NK-92 (cell line): ENCODE data around the gene NINL.

ENCODE experiments used
- DNase-seq: peaks from one replicate; lab custom pipeline; 2025; ENCODE audit not compliant: unreplicated experiment; lab: John Stamatoyannopoulos, UW

The NINL gene

DNA sequence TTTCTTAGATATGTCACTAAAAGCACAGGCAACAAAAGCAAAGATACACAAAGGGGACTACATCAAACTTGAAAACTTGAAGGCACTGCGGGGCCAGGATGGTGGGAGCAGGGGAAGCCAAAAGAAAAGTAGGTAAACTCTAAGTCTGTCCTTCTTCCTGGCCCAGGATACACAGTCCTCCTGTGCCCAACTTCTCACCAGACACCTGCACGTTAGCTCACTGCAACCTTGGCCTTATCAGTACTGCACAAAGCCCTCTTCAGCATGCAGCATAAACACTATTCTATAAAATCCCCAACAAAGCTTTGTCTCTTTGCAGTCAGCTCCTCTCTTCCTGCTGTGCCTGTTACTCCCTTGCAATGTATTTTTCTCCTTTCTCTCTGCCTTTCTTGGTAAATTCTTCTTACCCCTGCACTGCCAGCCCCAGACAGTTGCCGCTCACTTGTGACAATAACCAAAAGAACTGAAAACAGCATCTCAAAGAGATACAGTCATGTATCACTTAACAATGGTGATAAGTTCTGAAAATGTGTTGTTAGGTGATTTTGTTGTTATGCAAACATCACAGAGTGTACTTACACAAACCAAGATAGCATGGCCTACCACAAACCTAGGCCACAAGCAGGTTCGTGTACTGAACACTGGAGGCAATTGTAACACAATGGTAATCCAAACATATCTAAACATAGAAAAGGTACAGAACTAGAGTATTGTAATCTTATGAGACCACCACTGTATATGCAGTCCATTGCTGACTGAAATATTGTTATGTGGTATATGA lies 51.2 kb downstream of the NINL start:
- no peak for DNase-seq

DNA sequence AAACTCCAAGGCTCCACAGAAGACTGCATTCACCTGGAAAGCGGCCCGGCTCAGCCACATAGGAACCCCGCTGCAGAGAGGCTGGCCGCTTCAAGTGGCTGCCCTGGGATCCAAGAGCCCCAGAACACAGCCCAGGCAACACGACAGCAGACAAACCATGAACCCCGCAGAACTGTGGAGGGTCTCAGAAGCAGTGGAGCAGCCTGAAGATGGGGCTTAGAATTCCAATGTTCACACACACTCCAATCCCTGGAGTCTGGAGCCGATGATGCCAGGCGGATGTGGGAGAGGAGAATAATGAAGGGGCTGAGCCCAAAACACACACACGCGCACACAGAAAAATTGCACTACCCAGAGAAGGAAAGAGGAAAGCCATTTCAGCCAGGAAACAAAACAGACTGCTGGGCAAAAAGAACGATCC lies 52.4 kb downstream of the NINL start:
- DNase-seq: no peak

DNA sequence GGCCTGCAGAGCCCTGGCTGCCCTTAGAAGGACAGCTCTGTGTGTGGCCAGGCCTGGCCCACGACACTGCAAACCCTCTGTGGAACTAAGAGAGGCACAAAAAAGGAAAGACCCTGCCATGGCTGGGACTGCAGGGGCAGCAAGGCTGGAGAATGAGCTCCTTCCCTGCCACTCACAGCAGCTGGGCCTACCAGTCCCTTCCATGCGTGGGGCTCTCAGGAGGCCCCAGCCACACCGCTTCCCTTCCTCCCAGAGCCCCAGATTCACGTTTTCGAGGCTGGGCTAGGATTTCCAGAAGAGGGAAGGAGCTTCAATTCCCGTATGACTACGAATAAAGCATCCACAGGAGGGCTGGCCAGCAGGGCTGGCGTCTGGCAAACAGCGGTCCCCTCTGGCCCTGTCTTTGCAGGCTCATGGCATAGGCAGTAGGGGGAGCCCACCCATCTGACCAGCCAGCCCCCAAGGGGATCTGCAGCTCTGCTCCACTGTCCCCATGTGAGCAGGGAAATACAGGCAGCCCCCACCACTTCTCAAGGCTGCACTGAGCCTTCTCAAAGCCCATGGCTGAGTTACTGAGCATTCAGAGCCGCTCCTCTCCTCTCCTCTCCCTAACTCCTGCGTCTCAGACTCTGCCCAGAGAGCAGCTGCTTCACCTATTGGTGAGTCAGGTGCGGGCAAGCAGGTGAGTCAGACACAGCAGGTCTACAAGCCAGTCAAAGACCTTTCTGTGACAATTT lies 53.1 kb downstream of the NINL start:
- no peak for DNase-seq

DNA sequence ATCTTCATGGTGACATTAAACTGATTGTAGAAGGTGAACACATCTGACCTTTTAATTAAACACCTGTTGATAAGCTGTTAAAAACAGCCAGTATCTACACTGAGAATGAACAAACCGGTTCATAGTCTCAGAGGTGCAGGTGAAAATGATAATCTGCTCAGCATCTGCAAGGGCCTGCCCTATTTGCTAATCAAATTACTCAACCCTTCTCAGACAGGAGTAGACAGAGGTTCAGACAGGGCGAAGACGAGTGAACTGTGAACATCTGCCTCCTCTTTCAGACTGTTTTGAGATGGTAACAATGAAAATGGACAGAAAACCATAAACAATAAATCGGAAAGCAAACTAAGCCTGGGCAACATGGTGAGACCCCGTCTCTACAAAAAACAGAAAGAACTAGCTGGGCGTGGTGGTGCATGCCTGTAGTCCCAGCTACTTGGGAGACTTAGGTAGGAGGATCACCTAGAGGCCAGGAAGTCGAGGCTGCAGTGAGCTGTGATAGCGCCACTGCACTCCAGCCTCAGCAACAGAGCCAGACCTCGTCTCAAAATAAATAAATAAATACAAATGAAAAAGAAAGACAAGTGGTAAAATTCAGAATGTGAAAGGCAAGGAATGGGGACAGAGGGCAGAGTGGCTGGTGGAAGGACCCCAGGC lies 55.9 kb downstream of the NINL start:
- DNase-seq: no peak

DNA sequence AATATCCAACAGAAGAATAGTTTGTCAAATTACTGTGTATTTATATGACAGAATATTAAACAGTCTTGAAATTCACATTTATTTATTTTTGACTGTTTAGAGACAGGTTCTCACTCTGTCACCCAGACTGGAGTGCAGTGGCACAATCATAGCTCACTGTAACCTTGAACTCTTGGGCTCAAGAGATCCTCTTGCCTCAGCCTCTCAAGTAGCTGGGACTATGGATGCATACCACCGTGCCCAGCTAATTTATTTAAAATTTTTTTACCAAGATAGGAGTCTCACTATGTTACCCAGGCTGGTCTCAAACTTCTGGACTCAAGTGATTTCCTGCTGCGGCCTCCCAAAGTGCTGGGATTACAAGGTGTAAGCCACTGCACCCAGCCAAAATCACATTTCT lies 57.4 kb downstream of the NINL start:
- DNase-seq: no peak

DNA sequence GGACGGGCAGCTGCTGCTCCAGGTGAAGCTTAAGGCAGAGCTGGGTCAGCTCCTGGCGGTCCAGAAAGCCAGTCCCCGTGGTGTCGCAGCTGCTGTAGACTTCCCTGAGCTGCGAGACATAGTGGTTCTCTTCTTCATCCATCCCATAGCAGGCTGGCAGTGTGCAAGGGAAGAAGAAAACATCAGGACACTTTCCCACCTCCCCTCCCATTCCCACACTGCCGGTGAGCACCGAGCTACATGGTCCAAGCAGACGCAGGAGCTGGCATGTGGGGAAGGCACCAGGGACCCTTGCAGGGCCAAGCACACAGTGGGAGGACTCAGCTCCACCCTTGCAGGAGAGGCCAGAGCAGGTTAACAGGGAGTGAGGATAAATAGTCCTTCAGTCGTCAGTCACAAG lies 58.9 kb downstream of the NINL start:
- DNase-seq: no peak

DNA sequence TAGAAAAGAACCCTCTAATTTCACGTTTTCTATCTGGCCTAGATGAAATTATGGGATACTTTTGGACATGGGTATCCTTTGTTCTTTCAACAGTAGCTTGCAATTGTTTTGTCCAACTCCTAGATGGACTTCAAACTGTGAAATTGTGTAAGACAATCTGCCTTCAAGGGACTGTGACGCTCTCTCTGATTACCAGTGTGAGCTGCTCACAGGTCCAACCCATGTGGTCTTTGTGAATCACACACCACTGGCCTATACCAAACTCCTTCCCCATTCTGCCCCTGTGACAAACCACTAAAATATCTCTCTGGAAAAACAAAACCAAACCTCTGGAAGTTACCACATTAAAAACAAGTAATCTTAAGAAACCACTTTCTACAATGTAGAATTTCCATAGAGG lies 59.5 kb downstream of the NINL start:
- no peak for DNase-seq

DNA sequence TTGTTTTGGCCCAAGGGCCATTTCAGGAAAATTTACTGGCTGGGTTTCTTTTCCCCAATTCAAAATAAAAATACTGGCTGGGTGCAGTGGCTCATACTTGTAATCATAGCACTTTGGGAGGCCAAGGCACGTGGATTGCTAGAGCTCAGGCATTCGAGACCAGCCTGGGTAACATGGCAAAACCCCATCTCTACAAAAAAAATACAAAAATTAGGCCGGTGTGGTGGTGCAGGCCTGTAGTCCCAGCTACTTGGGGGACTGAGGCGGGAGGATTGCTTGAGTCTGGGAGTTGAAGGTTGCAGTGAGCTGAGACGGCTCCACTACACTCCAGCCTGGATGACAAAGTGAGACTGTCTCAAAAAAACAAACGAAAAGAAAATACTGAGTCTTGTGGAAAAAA lies 60.0 kb downstream of the NINL start:
- DNase-seq: no peak

DNA sequence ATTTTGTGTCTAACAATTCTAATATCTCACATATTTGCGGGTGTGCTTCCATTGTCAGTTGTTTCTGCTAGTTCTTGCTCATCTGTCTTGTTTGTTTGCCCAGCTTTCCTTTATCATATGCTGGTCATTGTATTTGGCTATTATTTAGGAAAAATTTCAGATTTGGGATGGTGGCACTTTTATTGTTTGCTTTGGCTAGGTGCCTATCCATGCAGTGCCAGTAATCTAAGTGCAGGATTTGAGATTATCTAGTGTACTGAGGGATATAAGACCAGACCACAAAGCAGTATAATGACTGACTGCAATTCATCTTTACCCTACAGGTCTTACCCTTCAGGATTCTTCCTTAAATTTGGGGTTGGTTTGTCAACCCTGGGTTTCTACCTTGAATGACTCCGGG lies 63.9 kb downstream of the NINL start:
- DNase-seq: no peak

DNA sequence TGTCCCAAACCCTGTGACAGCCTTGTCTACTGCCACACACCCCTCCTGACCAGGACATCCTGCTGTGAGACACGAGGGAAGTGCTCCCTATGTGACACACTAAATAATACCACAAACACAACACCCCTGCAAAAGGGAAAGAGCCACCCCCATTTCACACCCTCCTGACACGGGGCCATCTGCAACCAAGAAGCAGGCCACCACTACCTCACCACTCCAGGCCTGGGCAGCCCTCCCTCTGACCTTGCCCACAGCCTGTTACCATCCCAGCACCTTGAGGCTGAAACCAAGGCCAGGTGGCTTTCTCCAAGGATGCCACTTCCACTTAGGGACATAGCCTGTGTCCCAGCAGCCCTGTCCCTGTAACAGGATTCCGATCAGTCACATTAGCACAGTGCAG lies 68.2 kb downstream of the NINL start:
- DNase-seq: no peak

DNA sequence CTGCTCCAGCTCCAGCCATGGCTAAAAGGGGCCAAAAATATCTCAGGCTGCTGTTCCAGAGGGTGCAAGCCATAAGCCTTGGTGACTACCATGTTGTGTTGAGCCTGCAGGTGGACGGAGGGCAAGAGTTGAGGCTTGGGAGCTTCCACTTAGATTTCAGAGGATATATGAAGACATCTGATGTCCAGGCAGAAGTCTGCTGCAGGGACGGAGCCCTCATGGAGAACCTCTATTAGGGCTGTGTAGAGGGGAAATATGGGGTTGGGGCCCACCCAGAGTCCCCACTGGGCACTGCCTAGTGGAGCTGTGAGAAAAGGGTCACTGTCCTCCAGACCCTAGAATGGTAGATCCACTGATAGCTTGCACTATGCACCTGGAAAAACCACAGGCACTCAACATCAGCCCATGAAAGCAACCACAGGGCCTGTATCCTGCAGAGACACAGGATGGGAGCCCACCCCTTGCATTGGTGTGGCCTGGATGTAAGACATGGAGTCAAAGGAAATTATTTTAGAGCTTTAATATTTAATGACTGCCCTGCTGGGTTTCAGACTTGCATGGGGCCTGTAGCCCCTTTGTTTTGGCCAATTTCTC lies 70.5 kb downstream of the NINL start:
- no peak for DNase-seq

DNA sequence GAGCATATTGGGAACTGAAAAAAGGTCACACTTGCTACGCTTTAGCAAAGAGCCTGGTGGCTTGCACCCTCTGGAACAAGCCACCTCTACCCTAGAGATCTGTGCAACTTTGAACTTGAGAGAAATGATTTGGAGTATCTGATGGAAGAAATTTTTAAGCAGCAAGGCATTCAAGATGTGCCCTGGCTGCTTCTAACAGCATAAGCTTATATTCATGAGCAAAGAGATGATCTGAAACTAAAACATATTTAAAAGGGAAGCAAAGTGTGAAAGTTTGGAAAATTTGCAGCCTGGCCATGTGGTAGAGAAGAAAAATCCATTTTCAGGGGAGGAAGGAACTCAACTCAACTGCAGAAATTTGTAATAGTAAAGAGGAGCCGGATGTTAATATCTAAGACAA lies 71.1 kb downstream of the NINL start:
- no peak for DNase-seq

DNA sequence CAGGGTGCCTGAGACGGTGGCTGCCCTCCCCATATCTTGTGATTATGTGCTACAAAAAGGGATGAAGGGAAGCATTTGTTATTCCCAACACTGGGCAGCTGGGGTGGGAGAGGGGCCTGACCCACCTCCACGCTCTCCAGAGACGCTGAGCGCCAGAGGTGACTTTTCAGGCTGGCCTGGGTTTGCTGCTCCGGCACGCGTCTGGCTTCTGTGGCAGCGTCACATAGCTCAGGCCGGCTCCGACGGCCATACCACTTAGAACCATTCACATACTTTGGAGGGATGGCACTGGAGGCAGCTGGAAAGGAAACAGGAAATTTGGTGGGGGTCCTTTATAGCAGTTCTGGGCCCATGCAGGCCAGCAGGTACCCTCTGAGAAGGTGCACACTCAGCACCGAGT lies 72.6 kb downstream of the NINL start:
- DNase-seq: no peak

DNA sequence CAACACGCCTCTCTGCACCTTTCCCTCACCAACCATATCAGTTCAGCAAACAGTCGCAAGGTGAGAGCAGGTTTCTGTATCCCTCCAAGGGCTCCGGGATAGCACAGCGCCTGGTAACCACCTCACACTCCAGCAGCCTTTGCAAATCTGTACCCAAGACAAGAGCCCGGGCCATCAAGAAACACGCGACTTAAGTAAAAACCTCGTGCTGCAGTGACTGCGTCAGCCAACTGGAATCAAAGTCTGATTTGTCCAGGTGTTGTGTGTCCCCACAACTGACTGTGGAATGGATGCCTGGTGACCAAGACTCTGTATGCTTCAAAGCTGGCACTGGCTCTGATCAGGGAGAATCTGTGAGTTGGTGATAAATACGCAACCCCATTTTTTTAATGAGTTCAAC lies 74.1 kb downstream of the NINL start:
- no peak for DNase-seq

DNA sequence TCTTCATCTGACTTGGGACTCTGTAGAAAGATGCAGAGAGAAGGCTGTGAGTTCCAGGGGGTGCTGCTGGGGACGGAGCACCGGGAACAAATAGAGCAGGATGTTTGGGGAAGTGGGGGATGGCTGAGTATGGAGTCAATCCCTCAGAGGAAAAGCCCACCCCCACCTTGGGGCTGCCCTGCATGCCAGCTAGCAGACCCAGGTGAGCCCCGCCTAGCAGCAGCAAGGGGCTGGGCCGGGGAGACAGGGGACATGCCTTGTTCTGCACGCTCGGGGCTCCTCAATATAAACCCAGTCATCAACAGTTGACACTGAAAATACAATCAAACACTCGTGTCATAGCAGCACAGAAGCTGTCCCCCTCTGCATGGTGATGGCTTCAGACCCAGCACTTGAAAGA lies 74.6 kb downstream of the NINL start:
- DNase-seq: no peak

DNA sequence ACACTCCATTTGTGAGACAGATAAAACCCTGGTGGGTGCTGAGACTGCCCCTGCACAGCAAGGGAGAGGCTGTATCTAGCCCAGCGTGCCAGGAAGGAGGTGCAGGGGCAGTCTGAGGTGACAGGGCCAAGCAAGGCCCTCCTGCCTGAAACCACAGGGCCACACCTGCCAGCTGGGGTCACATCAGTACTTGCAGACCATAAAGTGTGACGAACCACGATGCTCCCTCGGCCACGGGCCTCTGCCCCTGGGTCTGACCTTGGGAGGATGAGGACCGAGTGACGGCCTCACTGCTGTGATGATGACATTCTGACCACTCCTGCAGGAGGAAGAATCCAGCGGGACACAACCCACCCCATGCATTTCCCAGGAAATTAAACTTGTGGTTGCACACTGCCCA lies 75.1 kb downstream of the NINL start:
- no peak for DNase-seq

DNA sequence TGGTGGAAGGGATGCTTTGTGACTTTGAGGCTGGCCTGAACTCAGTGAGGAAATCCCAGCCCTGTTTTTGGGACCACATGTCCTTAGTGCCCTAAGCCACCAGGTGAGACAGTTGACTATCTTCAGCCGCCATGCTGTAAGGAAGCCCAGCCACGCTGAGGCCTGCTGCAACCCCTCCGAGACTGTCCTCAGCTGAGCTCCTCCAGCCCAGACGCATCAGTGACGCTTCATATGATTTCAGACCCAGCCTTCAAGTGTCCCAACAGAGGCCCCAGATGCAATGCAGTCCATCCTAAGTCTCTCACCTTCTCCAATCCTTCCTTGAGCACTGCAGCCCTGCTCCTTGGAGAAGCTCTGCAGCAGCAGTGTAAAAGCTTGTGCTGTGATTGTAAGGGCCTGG lies 76.2 kb downstream of the NINL start:
- DNase-seq: no peak

DNA sequence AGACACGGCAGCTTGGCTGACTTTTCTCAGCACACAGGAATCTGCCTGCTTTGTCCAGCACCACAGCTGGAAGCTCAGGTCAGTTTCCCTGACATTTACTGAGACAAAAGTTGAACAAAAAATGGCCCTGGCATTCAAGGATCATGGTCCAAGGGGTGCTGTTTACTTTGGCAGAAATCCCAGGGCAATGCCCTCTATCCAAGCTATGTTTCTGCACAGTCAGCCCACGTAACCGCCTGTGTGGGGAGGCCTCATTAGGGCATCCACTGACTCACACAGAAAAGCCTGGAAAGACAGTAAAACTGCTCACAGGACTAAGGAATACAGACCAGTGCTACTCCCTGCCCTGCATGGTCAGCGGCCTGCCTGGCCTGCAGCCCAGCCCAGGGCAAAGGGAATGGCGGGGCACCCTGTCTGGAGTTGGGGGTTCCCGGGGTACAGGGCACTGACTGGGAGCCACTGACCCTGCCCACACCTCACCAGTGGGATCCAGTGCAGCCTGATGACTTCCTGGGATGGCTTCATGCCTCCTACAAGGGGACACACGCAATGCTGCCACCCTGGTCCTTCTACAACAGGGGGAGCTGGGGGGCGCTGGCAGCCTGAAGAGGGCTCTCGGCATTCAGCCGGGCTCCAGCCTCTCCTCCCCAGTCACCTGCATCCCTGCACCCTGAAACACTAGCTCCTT lies 77.1 kb downstream of the NINL start:
- DNase-seq: no peak

DNA sequence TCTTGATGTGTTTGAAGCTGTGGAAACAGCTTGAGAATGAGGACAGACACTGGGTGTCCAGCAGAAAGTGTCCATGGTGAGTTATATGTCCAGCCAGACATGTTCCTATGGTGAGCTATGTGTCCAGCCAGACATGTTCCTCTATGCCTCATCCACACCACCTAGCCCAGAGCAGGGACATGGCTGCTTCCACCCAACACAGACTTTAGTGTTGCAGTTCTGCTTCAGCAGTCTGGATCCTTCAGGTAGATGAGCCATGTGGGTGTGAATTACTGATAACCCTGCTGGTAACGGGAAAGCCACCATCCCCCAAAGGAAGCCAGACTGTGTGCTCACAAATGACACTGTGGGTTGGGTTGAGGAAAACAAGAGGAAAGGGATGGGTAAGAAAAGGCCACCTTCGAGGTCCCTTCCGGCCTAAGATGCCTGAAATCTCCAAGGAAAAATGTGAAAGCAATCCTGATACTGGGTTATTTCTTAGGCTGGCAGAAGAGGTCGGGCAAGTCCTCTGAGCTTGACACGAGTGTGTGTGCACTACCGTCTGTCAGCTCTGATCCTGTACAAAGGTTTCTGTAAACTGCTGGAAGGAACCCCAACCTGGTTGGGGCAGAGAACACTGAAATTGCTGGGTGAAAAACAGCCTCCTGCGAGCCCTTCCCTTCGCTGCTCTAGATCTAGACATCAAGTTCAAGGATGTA lies 77.8 kb downstream of the NINL start:
- no peak for DNase-seq

DNA sequence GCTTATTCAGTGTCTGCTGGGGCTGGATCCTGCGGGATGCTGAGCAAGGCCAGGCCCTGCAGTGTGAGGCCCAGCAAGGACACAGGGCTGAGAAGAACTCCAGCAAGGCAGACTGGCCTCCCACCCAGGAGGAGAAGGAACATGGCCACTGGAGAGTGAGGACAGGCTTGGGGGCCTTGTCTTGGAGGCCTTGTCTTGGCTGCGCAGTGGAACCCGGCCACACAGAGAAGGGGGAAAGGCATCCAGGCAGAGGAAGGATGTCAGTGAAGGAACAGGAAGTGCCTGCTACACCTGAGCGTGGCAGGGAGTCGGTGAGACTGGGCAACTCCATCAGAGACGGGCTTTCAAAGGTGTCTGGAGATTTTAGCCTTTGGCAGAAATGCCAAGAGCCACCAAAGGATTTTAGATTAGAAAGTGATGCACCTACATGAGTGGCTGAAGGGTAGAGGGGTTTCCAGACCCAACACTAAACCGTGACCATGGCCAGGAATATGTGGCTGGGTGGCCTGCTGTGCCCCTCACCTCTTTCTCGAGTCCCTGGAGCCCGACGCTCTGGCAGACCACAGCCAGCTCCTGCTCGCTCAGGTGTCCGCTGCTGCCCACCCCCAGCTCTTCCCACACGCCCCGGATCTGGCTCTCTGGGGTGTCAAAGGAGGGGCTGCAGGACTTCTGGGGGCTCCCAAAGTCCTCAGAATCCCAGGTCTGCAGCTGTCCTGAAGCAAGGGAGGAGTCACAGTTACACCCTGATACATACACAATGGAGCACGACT lies 80.8 kb downstream of the NINL start:
- DNase-seq: no peak
